Stimulated activated CD8-positive, alpha-beta memory T cell treated with anti-CD3 and anti-CD28 coated beads, Interleukin-7, amount 100 ng/mL, for 48 hours (primary cell): ENCODE results near the gene CD300A.

Source experiments
- DNase-seq, 2 donors: peaks; one replicate each; pipeline ENCODE4 v3.0.0-alpha.2; 2020; ENCODE audit warnings: low read depth in 1 of 2; ENCODE audit errors: extremely low read depth in 1 of 2

Gene CD300A

DNA sequence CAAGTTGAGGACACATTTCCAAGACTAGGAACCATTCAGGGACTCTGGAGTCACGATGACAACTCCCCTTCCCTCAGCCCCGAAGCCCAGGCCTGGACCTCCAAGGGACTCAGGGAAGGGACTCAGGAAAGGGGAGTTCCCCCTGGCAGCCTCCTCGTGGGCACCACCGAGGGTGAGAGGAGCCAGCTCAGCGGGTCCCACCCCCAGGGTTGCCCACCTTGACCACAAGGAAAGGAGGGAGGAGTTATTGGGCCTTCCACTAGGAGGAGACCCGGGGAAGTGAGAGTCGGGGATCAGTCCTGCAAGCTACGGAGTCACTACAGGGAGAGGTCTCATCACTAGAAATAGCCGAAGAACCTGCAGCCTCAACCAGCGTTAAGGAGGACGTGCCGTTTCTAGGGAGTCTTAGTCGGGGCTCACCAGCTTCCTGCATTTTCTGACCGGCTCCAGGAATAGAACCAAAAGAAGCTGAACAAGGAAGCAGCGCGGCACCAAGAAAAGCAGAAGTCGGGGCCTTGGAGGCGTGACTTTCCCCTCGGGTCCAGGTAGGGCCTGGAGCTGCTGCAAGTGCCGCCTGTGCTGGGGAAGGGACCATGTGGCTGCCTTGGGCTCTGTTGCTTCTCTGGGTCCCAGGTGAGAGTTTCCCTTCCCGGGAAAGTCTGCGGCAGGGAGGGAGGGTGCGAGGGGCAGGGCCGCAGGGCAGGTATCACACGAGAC lies at the start of gene CD300A:
Gene CD300A (plus strand): TSS at position 524 of the 717 bp plus-strand sequence. CDS start 70 bp downstream, at position 594.
- no peak for DNase-seq

DNA sequence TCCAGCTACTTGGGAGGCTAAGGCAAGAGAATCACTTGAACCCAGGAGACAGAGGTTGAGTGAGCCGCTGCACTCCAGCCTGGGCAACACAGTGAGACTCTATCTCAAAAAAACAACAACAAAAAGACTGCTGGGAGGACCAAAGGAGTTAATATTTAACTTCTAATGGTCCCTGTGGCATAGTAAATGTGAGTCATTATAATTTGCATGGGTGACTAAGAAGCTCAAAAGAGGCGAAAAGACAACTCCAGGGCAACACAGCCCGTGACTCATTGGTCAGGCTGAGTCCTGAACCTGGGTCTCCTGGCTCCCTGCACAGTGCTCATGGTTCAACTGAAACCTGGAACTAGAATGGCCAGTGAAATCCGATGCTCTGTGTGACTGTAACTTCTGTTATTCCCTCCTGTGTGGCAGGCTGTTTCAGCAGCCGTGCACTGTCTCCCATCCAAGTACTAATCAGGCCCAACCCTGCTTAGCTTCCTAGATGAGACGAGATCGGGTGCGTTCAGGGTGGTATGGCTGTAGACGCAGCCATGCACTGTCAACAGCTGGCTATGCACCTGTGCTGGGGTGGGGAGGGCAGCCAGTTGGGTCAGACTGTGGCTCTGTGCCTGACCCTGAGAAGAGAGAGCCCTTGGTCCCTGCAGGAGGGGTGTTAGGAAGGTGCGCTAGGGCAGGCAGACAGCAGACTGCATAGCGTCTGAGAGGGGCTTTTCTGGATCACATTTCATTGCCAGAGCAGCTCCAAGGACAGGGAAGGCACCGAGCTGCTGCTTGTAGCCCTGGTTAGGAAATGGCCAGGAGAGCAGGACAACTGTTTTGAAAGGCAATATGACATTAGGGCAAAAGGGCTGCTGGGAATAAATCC lies 49.0 kb upstream of the CD300A start:
- DNase-seq = no peak

DNA sequence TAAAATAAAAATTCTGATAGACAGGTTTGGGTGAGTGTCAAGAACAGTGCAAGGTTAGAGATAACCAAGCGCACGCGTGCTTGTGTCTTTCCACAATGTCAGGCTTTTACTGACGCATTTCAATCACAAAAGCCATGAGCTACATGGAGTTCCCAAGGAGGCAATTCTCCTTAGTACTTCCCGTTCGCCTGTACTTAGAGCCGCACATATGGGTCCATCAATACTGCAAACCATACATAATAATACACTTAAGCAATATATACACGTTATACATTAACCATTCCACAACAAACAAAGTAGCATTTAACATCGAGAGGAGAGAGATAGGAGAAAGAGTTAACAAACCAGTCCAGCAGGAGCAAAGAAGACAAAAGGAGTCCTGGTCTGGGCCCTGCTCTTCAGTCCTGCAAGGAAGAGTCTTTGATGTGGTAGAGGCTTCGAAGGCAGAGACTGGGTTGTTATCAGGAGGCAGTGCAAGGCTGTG lies 46.5 kb upstream of the CD300A start:
- DNase-seq = no peak

DNA sequence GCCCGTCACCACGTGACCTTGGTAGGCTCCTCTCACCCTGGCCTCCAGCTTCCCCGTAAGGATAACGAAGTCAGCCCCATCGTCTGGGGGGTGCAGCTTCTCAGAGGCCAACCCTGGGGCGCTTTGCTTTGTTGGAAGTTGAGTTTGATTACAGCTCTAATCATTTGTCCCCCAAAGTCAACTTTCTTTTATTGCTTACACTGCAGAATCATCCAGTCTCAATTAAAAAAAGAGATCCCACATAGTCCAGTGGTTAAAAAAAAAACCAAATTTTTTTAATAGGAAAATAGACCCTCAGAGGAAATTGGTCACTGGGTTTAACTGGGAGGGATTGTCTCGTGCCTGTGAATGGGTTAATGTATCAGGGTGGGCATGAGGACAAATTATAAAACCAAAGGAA lies 42.3 kb upstream of the CD300A start:
- no peak for DNase-seq

DNA sequence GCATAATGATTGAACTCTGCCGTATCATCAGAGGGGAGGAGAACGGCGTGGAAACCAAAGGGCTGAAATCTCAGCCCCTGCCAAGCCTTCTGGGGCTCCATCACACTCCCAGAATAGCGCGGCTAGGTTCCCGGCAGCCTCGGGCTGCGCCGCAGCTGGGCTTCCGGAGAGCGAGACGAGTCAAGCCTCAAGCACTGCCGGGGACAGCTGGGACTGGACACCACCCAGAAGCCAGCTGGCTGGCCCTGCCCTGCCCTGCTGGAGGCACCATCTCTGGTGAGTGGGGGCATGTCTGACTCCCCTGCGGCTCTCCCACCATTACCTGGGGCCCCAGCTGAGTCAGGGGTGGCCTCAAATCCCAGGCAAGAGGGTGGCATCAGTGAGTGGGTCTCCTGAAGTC lies 41.8 kb upstream of the CD300A start:
- no peak for DNase-seq

DNA sequence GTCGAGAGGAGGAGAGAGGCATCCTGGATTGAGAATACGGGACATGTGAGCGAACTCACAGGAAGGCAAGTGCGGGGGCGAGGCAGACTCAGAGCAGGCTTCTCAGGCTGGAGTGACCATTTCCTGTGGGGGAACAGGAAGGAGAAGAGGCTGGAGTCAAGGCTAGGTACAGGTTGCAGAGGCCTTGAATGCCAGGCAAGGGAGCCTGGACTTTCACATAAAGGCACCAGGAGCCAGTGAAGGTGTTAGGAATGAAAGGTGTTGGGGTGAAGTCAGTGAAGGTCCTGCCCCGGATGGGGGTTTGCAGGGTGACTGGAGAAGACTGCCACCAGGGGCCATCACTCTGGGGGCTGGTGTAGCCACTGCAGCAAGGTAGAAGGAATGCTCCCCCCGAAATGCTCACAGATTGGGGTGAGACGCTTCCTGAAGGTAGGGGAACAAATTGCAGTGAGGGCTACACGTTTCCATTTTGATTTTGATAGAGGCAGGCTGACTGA lies 39.8 kb upstream of the CD300A start:
- DNase-seq = no peak

DNA sequence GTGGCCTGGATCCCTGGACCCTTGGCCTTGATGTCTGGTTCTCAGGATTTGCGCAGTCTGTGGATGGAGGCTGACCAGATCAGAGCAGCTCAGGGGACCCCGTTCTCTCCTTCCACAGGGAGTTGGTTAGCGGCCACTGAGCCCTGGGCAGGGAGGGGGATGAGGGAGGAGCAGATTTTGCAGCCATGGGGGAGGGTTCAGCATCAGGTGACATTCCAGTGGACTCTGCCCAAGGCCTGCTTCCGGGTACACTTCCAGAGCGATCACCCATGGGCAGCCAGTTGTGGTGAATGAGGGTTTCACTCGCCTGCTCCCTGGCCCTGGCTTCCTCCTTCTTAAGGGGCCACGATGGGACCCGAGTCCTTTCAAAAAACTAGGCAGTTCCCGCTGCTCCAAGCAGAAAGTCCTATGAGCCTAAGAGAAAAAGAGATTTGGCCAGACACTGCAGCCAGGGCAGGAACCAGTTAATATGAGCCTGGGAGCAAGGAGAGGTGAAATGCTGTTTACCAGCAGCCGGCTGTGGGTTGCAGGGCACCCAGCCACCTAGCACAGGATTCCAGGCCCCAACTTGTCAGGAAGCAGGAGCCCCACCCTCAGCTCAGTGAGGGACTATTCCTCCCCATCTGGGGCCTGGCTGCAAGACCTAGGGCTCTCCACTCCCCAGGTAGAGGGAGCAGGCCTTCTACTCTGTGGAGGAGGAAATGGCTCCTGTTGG lies 39.2 kb upstream of the CD300A start:
- DNase-seq = no peak

DNA sequence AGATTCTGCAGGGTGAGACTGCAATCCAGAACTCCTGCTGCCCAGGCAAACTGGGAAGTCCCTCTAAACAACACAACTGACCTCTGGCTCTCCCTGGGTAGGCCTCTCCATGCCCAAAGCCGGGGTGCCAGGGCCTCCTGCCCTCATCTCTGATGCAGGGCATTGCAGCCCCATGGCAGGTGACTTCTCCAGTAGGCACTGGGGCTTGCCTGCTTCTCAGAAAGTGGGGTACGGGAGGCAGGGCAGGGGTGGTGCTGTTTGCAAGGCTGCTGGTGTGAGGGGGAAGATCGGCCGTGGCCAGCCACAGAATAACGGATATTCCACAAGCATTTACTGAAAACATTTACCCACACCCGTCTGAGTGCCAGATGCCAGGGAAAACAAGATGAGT lies 38.7 kb upstream of the CD300A start:
- DNase-seq = no peak

DNA sequence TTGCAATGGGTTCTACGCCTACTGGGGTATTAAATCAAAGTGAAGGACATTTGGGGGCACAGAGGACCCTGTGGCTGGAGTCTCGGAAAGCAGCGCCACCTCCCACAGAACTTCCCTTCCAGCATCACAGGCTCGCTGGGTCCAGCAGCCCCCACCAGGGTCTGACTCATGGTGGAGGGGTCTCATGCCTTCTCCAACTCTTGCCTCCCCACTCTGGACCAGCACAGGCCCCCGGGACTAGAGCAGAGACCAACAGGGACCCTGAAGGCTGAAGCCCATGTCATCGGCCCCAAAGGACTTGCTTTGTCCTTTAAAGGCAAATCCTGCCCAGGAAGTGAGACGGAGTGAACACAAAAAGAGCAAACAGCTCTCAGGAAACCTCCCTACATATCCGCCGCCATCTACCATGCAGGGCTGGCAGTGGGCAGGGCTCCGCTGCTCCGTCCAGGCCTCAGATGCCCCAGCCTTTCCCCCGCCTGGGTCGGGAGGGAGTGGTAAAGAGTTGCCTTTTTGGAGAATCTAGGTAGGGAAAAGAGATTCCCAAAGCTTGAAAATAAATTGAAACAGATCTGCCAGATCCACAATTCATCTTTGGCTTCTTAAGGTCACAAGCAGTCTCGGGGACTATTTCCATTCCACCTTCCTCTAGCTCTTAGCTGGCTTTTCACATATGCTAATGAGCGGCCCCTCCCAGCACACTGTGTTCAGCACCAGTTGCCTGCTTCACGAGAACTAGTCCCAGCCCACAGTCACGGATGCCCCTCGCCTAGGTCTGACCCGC lies 36.6 kb upstream of the CD300A start:
- DNase-seq = no peak

DNA sequence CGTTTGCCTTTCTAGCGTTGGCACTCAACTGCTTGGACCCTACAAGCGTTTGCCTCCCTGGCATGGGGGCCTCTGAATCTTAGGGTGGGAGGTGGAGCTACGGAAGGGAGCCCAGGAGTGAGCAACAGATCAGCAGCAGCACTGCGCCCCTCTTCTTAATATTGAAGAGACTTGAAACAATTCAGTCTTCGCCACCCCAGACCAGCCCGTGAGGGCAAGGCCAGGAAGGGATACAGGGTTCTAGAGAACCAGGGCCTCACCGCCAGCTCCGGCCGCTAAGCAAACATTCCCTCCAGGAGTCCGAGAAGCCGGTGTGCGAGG lies 36.1 kb upstream of the CD300A start:
- DNase-seq = no peak

DNA sequence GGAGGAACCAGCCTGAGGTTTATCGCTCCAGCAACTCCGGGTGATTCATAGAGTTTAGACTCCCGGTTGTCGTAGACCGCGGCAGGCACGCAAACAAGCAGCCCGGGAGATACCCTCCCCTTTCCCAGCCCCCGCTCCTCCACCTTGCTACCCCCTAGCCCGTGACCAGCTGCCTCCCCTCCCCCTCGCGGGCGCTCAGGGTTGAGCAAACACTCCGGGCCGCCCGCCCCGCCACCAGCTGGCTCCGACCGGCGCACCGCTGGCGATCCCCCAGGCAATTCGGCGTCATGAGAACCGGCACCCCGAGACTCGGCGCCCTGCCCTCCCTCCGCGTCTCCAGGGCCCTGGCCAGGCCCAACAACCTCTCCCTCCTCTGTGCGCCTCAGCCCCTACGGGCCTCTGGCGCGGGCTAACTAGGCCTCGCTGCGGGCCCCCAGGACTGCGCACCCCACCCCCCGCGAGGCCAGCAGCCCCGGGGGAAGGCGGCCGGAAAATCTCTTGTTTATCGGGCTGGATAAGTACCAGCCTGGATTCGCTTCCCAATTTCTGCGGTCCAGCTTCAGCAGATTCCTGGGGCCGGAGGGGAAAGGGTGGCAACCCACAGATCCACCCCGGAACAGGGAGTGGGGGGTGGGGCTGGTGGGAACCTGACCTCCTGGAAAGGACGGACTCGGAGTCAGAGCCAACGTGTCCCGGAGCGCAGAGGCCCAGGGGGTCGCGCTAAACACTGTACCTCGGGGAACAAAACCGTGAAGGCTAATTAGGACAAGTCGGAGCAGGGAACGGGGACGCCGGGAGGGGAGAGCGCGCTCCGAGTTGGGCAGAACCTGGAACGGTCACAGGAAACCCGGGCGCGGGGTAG lies 35.5 kb upstream of the CD300A start:
- DNase-seq = no peak

DNA sequence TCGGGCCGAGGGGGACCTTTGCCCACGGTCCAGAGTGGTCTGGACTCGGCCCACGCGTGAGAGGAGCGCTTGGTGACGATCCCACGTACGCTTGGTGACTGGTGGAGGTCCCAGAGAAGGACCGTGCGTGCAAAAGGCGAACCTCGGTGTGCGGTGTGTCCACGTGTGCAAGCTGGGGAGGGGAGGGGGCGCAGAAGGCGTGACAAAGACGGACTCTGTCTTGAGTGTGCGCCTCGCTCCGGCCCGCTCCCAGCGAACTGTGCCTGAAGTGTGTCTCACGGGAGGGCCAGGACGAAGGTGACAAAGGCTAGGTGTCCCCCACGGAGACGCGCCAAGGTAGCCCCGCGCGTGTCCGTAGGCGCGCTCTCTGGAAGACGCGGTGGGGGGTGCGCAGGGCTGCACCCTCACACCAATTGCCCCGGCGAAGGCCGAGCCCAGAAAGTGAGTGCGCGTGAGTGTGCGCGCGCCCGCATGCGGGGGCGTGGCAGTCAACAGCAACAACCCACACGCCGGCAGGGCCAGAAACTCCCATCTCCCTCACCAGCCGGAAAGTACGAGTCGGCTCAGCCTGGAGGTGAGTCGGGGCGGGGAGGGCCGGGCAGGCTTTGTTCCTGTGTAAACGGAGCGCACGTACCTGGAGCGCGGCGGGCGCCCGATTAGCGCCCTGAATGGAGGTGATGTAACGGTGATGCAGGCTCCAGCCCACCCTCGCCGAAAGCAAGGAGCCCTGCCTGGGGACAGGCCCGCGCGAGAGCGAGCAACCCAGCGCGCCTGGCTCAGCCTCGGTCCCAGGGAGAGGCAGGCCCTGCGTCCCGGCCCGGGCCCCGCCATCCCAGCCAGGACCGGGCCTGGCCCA lies 34.6 kb upstream of the CD300A start, which contains the start of gene GPRC5C:
Gene GPRC5C (plus strand): TSS at position 521 of the 856 bp plus-strand sequence. CDS start 7,689 bp downstream, outside the sequence.
- DNase-seq = peak in 1 of 2 donors; percentile 48

DNA sequence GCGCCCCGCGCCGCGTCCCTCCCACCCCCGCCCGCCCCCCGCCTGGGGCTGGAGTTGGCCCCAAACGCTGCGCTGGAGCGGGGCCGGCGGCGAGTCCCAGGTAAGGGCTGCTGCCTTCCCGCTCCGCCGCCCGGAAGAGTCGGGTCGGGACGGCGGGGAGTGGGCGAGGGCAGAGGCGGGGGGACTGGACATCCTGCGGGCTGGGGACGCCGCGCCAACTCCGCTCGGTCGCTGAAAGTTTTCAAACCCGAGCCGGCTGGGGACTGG lies 34.1 kb upstream of the CD300A start:
- no peak for DNase-seq

DNA sequence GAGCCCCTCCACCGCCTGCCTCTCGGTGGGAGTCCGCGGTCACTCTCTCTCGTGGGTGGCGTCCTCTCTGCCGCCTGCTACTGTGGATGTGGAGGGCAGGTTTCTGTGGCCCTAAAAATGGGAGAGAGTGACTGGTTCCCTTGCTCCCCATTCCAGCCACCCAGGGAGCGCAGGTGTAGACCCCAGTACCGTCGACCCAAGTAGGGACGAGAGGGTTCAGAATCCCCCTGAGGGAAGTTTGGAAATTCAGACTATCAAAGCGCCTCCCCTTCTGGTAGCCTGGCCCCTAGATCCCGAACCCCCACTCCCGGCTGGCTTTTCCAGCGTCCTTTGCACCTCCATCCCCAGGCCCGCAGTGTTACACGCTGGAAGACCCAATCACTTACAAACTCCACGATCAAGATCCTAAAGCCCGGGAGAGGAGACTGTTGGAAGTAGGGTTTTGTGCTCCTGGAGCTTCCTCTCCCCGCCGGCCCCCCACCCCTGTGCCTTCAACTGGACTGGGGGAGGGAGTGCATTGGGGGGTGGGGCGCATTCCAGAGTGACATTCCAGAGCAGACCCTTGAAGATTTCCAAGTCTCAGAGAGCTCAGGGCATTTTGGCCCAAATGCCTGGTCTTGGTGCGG lies 33.6 kb upstream of the CD300A start:
- no peak for DNase-seq

DNA sequence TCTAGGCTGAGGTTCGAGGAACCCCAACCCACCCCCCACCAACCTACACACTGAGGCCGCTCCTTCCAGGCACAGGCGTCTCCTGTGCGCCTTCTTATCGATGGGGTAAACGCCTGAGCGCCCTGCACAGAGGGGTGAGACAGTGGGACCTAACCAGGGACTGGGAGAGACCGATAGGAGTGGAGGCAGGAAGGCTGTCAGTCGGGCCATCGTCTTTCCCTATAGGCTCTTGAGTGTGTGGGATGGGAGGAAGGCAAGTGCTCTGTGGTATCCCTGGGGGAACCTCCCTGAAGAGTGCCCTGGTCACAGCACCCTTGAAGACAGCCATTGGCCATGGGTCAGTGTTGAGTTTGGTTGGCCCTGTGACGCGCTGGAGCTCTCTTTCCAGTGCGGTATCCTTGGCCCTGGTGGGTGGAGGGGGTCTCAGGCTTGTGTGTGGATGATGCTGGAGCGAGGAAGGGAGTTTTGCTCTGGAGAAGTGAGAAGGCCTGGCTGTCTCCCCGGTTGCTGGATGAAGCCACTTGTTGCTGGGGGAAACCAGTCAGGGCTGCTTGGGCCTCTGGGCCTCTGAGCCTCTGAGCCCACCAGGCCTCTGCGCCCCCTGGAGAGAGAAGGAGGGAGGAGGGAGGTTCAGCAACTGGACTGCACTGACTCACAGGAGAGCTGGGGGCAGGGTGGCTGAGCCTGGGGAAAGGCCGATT lies 32.9 kb upstream of the CD300A start:
- no peak for DNase-seq

DNA sequence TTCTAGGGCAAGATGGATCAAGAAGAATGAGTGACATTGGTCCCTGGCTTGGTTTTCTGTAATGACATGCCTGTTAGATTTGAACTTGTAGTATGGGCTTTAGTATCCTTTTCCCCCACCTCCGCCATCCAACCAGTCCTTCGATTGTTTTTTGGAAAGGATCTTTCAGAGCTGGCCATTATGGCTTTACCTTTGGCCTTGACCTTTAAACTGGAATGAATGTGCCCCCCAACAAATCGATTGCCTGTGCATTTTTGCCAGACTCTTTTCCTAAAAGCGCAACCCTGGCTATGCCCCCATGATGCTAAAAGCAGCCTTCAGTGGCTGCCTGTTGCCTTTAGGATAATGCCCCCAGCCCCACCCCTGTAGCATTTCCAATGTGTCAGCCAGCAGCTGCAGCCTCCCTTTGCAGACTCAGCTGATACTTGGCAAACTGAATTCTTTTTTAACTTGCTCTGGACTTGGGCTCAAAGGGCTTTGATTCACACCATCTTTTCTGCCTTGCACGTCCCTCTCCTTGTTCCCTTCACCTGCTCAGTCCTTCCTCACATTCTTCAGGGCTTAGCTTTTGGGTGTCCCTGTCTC lies 30.6 kb upstream of the CD300A start:
- no peak for DNase-seq

DNA sequence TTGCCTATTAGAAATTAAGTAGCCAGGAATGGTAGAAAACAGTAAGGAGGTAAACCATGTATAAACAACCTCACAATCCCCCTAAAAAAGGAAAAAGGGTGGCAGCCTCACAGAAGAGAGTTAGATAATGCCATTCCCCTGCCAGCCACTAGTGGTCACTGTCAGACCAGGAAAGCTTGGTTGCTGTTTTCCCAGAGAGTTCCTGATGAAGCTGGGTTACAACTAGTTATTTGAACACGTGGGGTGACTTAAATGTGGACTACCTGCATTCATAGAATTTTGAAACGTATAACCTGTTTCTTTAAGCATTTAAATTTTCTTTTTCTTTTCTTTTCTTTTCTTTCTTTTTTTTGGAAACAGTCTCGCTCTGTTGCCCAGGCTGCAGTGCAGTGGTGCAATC lies 28.7 kb upstream of the CD300A start:
- DNase-seq = no peak
